ENCODE results near the gene MAT2B. TPM values are rescaled to one million over a fixed set of nuclear protein-coding genes. Genes with fewer than 3 reads are reported as not detected.
A peak's percentile ranks its signal among the peaks of the same experiment; 100 is the strongest.

Gene MAT2B
- total RNA-seq, 1 experiment from 2014 or later: 48.4 TPM

DNA sequence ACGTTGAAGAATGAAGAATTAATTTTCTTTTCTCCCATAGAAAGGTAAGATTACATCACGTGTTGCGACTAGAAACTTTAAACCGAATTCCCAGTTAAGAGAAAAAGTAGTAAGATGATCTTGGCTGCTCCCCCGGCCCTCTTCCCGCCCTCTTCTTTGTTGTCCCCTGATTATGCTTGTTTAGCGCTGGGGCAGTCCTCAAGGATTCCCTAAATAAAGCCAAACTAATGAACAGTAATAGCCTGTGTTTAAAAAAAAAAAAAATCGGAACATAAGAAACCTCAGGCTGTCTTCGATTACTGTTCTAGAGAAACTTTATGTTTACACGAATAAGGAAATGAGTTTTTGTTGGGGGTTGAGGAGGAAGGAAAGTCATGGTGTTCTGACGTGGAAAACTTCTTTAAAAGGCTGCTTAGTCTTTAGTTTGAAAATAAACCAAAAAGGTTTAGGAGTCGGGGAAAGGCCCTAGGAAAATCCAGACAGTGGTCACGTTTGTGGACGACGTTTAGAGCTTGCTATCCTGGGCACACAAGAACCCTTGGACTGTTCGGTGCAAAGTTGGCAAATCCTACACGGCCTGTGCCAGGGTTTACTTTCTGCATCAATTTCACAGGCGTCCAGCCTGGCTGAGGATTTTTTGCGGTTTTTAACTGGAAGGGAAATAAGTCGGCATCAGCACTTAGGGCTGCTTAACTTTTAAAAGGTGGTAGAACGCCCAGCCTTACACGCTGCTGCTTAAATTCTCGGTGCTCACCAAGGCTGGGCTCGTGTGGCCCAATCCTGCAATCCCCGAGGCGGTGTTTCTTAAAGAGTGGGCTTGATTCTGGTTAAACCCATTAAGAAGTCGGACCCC lies 1.1 kb upstream of the MAT2B start:
- Histone ChIP-seq H3T11ph (ENCODE audit: low read length) (peak overlapping the region; percentile 12), H4K8ac (replicated peaks; ENCODE audit: insufficient read length, low read depth, low read length) (no peak overlapping the region), H3K9ac (ENCODE audit: extremely low read depth, insufficient read length, low read length) (peak overlapping the region; percentile 90), H3K4me2 (ENCODE audit: insufficient read depth, insufficient read length, low read length) (peak overlapping the region; percentile 79), H4K20me1 (ENCODE audit: control insufficient read depth, insufficient read depth, insufficient read length) (no peaks in the 10 kb centered on the region), H3K79me2 (ENCODE audit: insufficient read depth, low read length) (peaks cover 35% of the 10 kb centered on the region), H2BK15ac (ENCODE audit: low read depth, low read length) (no peak overlapping the region), H3K79me1 (ENCODE audit: insufficient read depth, low read depth, low read length, poor library complexity, severe bottlenecking) (no peaks in the 10 kb centered on the region), H4K91ac (ENCODE audit: insufficient read length, low read depth, low read length) (no peak overlapping the region), H3K27ac (ENCODE audit: insufficient read length, low read depth, low read length) (peak overlapping the region; percentile 98), H3K9me3 (ENCODE audit: control insufficient read depth, low read depth, low read length) (no peaks in the 10 kb centered on the region), H3K4ac (ENCODE audit: low read depth, low read length) (peak overlapping the region; percentile 1; the same call in 1 of the 2 replicates), H3K56ac (ENCODE audit: insufficient read length, low read depth, low read length) (peak overlapping the region; percentile 79), H2BK20ac (ENCODE audit: low read depth, low read length, poor library complexity, severe bottlenecking) (no peak overlapping the region), H3K27me3 (ENCODE audit: insufficient read depth, low read length) (no peaks in the 10 kb centered on the region), H3K23me2 (ENCODE audit: insufficient read length, low read depth, low read length, poor library complexity, severe bottlenecking) (peaks cover 12% of the 10 kb centered on the region), H2BK120ac (ENCODE audit: low read depth, low read length, poor library complexity, severe bottlenecking) (peak overlapping the region; percentile 85), H3K23ac (ENCODE audit: insufficient read length, low read depth, low read length) (peak overlapping the region; percentile 44), H2BK5ac (ENCODE audit: insufficient read length, low read length) (peak overlapping the region; percentile 79), H2AFZ (ENCODE audit: low read length) (no peak overlapping the region), H4K5ac (ENCODE audit: insufficient read length, low read depth, low read length) (peak overlapping the region; percentile 46), H3K4me1 (ENCODE audit: insufficient read depth, low read length) (peaks cover 1% of the 10 kb centered on the region; the same call in 1 of the 2 replicates), H3K14ac (ENCODE audit: insufficient read depth, low read length) (peak overlapping the region; percentile 85; the same call in 1 of the 2 replicates), H3K18ac (ENCODE audit: insufficient read length, low read depth, low read length) (peak overlapping the region; percentile 91), H2AK5ac (ENCODE audit: insufficient read length, low read length) (no peak overlapping the region), H2BK12ac (ENCODE audit: insufficient read length, low read depth, low read length) (no peak overlapping the region)
- H3K27ac Mint-ChIP-seq: peak overlapping the region; percentile 94 to 99 (median 99)
- H3K9me3 Mint-ChIP-seq: no peaks in the 10 kb centered on the region; a peak in 1 of 5 replicates
- TF ChIP-seq, protein P1, sequence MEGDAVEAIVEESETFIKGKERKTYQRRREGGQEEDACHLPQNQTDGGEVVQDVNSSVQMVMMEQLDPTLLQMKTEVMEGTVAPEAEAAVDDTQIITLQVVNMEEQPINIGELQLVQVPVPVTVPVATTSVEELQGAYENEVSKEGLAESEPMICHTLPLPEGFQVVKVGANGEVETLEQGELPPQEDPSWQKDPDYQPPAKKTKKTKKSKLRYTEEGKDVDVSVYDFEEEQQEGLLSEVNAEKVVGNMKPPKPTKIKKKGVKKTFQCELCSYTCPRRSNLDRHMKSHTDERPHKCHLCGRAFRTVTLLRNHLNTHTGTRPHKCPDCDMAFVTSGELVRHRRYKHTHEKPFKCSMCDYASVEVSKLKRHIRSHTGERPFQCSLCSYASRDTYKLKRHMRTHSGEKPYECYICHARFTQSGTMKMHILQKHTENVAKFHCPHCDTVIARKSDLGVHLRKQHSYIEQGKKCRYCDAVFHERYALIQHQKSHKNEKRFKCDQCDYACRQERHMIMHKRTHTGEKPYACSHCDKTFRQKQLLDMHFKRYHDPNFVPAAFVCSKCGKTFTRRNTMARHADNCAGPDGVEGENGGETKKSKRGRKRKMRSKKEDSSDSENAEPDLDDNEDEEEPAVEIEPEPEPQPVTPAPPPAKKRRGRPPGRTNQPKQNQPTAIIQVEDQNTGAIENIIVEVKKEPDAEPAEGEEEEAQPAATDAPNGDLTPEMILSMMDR (conservative IDR thresholded peaks at IDR 0.05): no peak
- no peak for DNase-seq
- peaks cover 4 to 21% (median 5%) of the 10 kb centered on the region in 3 experiments; a peak in 5 of 7 replicates for H3K36me3 Mint-ChIP-seq (ENCODE audit: insufficient read depth in 1 of 3, low read depth in 3 of 3)
- no peaks in the 10 kb centered on the region for H3K27me3 Mint-ChIP-seq (ENCODE audit: low read depth)
- peaks cover 37 to 40% of the 10 kb centered on the region in 2 experiments for H3K4me1 Mint-ChIP-seq
- WGBS (ENCODE audit: extremely low coverage, insufficient read length, low lambda C conversion rate): no CpG with 5 or more reads among the region's 27 CpGs
- peak overlapping the region; percentile 79 to 93 for H3K4me3 Mint-ChIP-seq

Measured in H9 (cell line).